Testis (tissue), 2 donors: ENCODE data around the gene CTDSPL.

ENCODE experiments used
- CTCF ChIP-seq, 3 experiments: fragments of 450-650 bp in 2 of 3; fragments of 200-600 bp in 1 of 3; sonication (generic) in 1 of 3; IDR thresholded peaks; one replicate each; pipeline ENCODE4 v1.5.1; 2016 to 2019; ENCODE audit warnings: antibody characterized with exemption in 3 of 3, mild to moderate bottlenecking in 2 of 3, moderate library complexity in 1 of 3
- POLR2A ChIP-seq: fragments of 450-650 bp; IDR thresholded peaks from one replicate; pipeline ENCODE4 v1.6.1; 2017; ENCODE audit warnings: antibody characterized with exemption, mild to moderate bottlenecking, moderate library complexity

GRCh38 chr3:37967260-37967881, 105.7 kb downstream of the CTDSPL start:
- peak; percentile 53 to 62 (median 55) for TF ChIP-seq CTCF (IDR thresholded peaks at IDR 0.05)
- no peak for TF ChIP-seq POLR2A
